HG02798 (cell line): ENCODE data around the gene PRRG1.
"Not testable (repeated sequence)": the region's sequence is repeated elsewhere in the genome, so short reads cannot be mapped to it uniquely, and the experiment has no call there.

Experiments used
- ATAC-seq: cut with Tn5 transposase; IDR thresholded peaks from one replicate; pipeline ENCODE4 v1.9.1; 2021; ENCODE audit warnings: mild to moderate bottlenecking; ENCODE audit not compliant: unreplicated experiment, poor library complexity

Gene PRRG1

GRCh38 chrX:37349221-37350033, at the start of gene PRRG1:
TSS of gene PRRG1 (plus strand) at chrX:37349364. CDS start at chrX:37406250, 56,886 bp downstream.
- ATAC-seq, result no peak

DNA sequence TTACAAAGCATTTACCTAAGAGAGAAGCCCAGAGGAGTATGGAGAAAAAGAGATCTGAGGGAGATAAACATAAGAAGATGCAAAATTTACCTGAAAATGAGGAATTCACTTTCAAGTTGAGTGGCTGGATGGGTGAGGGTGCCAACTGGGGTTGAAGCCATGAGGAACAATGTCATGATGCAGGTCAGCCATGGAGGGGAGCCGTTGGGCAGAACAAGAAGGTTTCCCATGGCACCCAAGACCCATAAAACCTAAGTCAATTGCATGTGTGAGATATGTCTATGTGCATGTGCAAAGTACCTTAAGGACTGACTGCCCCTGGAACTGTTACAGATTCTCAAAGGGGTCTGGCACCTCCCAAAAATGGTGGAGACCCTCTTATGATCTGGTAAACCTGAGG, 46.6 kb upstream of the PRRG1 start:
- ATAC-seq, result no peak

DNA sequence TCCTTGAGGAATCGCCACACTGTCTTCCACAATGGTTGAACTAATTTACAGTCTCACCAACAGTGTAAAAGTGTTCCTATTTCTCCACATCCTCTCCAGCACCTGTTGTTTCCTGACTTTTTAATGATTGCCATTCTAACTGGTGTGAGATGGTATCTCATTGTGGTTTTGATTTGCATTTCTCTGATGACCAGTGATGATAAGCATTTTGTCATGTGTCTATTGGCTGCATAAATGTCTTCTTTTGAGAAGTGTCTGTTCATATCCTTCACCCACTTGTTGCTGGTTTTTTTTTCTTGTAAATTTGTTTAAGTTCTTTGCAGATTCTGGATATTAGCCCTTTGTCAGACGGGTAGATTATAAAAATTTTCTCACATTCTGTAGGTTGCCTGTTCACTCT, 43.9 kb upstream of the PRRG1 start:
- not testable (repeated sequence) for ATAC-seq

GRCh38 chrX:37314531-37314930, 34.6 kb upstream of the PRRG1 start:
- ATAC-seq, result no peak

DNA sequence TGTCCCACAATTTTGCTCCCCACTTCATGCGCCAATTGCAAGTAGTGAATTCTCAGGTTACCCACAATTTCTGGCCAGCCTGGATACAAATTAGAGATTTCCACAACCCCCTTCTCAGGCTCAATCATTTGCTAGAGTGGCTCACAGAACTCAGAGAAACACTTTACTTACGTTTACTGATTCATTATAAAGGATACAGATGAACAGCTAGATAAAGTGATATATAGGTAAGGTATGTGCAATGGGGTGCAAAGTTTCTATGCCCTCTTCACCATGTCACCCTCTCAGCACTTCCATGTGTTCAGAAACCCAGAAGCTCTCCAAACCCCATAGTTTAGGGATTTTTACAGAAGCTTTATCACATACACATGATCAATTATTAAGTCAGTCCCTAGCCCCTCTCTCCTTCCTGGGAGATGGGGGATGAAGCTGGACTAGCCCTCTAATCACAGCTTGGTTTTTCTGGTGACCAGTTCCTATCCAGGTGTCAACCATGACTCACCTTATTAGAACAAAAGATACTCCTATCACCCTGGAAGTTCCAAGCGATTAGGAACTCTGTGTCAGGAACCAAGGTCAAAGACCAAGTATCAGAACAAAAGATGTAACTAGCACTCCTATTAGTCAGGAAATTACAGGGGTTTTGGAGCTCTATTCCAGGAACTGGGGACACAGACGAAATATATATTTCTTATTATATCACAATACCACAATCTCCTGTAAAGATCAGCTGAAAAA, 33.5 kb upstream of the PRRG1 start:
- no peak for ATAC-seq

DNA sequence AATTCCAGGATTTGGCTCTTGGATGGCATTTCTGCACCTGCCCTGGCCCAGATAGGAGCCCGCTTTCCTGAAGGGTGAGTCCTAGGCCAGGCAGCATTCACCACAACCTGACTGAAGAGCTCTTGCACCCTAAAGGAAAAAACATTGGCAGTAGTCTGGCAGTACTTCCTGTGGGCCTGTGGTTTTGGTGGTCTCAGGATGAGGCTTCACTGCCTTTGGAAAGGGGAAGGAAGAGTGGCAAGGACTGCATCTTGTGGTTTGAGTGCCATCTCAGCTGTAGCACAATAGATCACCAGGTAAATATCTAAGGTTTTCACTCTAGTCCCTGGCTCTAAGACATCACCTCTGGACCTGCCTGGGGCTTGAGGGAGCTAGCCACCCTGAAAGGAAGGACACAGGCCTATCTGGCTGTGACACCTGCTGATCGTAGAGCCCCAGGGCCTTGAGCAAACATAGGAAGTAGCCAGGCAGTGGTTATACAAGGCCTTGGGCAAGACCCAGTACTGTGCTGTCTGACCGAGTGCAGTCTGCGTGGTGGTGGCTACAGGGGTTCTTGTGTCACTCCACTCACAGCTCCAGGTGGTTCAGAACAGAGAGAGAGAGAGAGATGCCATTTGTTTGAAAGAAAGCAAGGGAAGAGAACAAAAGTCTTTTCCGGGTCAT, 28.5 kb upstream of the PRRG1 start:
- no peak for ATAC-seq

- ATAC-seq, result no peak
These were observed 18.5 kb upstream of the PRRG1 start for GRCh38 chrX:37330642-37331041.

DNA sequence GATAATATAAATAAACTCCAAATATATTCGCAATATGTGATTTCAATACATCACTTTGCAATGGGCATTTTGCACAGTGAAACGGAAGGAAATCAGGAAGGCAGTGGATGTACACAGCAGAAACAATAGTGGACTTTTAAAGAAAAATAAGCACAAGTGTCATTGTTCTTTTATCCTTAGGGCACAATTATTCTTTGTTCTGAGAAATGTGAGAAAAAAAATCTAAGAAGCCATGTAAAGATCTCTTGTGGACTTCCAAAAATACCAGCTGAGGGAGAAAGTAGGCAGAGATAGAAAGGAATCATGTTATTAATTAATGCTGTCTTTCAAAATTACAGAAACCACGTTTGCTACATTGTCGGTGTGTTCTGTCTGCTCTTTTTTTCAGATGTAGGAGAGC, 17.6 kb upstream of the PRRG1 start:
- no peak for ATAC-seq

- no peak for ATAC-seq
These were observed 17.1 kb upstream of the PRRG1 start for GRCh38 chrX:37332055-37332454.

- no peak for ATAC-seq
These were observed 16.0 kb upstream of the PRRG1 start for GRCh38 chrX:37332987-37333658.

DNA sequence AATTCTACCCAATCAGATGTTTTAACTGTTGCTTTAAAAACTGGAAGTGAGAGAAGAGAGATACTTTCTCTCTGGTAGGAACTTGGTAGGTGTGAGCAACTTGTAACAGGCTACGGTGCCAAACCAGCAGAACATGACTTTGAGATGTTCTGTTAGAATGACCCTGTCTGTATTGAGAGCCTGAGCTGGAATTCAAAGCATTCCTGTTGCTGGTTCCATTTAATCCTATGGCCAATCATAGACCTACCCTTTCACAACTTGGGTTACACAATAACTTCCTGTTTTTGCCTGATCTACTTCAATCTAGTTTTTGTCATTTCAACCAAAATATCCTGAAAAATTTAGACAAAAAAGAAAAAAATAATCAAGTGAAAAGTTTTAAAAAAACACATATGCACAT, 1.7 kb upstream of the PRRG1 start:
- ATAC-seq, result no peak

DNA sequence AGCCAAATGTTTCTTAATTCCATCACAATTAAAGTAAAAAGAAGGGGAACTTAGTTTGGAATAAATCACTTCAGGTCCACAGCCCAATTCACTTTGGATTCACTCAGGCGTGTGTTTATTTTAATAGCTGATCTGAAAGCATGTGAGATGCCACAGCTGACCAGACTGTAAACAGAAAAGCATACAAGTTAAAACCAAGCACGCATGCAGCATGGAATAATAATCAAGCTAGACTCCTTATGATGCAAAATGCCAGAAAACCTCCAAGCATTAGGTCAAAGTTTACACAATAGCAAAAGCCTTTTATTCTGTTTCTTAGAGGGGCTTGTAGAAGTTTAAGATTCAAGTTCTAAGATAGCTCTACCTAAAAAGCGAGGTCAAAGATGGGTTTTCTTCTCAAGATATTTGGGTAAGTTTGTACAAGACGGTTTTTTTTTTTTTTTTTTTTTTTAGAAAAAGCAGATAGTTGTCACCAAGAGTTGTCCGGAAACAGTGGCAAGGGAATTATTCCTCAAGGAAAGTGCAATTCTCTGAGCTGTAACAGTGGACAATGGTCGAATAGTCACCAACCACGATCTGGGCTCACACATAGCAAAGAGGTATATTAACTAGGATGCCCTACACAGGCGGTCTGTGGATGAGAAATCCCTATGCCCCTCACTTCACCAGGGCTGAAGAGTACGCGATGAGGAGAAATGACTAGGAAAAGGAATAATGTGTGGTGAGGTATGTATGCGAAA, 763 bp upstream of the PRRG1 start:
- no peak for ATAC-seq

DNA sequence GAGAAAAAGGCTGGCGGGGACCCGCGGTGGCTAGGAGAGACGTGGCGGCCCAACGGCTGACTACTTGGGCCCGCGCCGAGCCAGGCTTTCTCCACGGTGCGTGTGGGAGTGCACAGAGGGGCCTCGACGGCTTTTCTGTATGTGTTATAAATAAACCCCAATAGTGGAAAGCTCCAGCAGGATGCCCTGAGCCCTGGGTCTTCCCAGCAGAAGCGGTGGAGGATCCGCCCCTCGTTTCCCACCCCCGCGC, 268 bp upstream of the PRRG1 start:
- no peak for ATAC-seq

- no peak for ATAC-seq
These were observed 836 bp downstream of the PRRG1 start for GRCh38 chrX:37350034-37350365.

GRCh38 chrX:37353646-37354045, 4.5 kb downstream of the PRRG1 start:
- ATAC-seq, result no peak

- ATAC-seq, result no peak
These were observed 8.3 kb downstream of the PRRG1 start for GRCh38 chrX:37357436-37357835.

GRCh38 chrX:37361596-37361995, 12.4 kb downstream of the PRRG1 start:
- no peak for ATAC-seq

DNA sequence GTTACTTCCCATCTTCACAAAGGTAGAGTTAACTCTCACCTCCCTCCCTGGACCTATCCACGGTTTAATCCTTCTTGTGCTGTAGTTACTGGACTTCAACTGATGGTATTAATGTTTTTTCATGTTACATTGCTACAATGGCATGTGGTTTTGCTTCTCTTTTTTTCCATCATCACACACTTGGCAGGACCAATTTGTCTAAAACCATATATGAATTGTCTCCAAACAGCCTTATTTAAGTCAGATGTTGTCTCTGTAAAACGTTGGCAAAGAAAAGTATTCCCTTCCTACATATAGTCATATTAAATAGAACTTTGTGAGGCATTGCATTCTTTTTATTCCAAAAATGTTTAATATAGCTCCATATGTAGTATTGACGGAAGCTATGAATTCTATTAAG, 15.5 kb downstream of the PRRG1 start:
- ATAC-seq, result no peak

- no peak for ATAC-seq
These were observed 18.8 kb downstream of the PRRG1 start for GRCh38 chrX:37367946-37368345.

- ATAC-seq, result no peak
These were observed 21.5 kb downstream of the PRRG1 start for GRCh38 chrX:37370499-37371141.
